Common myeloid progenitor, CD34-positive (primary cell): ENCODE results near the gene PEMT.
"Not testable (repeated sequence)": the region's sequence is repeated elsewhere in the genome, so short reads cannot be mapped to it uniquely, and the experiment has no call there.

Experiments
- CTCF ChIA-PET: fragments of 350-600 bp; sonication (Branson Sonifier 250); formaldehyde crosslinking; loops from one replicate; lab custom pipeline; 2021; ENCODE audit warnings: antibody characterized with exemption; lab: Charles Lee
- POLR2A ChIA-PET: fragments of 350-600 bp; sonication (Branson Sonifier 250); formaldehyde crosslinking; loops from one replicate; lab custom pipeline; 2021; ENCODE audit warnings: antibody characterized with exemption; lab: Charles Lee
- DNase-seq, 3 donors: peaks; one replicate each; pipeline versions ENCODE4 v3.0.0 to v3.0.0-alpha.2; 2013
- H3K27ac ChIP-seq, 2 experiments: 1 replicate in 1 of 2; 2 replicates in 1 of 2; pipeline ENCODE4 v1.7.0; 2013; ENCODE audit warnings: inconsistent platforms in 2 of 2, low read length in 2 of 2, mild to moderate bottlenecking in 2 of 2, low read depth in 1 of 2, moderate library complexity in 1 of 2; ENCODE audit not compliant: severe bottlenecking in 2 of 2, insufficient read depth in 1 of 2, poor library complexity in 1 of 2
- H3K27me3 ChIP-seq, 5 experiments: replicated peaks in 2 of 5; 1 replicate in 3 of 5; 2 replicates in 2 of 5; pipeline versions ENCODE4 v1.6.1 to v1.7.0; 2013; ENCODE audit warnings: low read length in 4 of 5, mild to moderate bottlenecking in 2 of 5, moderate library complexity in 2 of 5, inconsistent platforms in 1 of 5; ENCODE audit not compliant: insufficient read depth in 5 of 5, control insufficient read depth in 4 of 5
- H3K36me3 ChIP-seq, 4 experiments: 1 replicate in 2 of 4; 2 replicates in 2 of 4; pipeline versions ENCODE4 v1.6.1 to v1.7.0; 2013; ENCODE audit warnings: low read length in 3 of 4, control low read depth in 1 of 4, mild to moderate bottlenecking in 1 of 4; ENCODE audit not compliant: control insufficient read depth in 4 of 4, insufficient read depth in 4 of 4
- H3K4me1 ChIP-seq, 4 experiments: 1 replicate in 3 of 4; 2 replicates in 1 of 4; pipeline versions ENCODE4 v1.6.1 to v1.7.1; 2013; ENCODE audit warnings: low read length in 3 of 4, mild to moderate bottlenecking in 3 of 4, control low read depth in 1 of 4, inconsistent platforms in 1 of 4, moderate library complexity in 1 of 4; ENCODE audit not compliant: control insufficient read depth in 4 of 4, insufficient read depth in 4 of 4; ENCODE audit errors: control extremely low read depth in 1 of 4
- H3K4me3 ChIP-seq, 7 experiments: 1 replicate in 4 of 7; 2 replicates in 3 of 7; pipeline versions ENCODE4 v1.5.1 to v1.7.0; 2013; ENCODE audit warnings: mild to moderate bottlenecking in 7 of 7, low read length in 6 of 7, moderate library complexity in 6 of 7, inconsistent platforms in 2 of 7, low read depth in 2 of 7, control low read depth in 1 of 7; ENCODE audit not compliant: insufficient read depth in 4 of 7, control insufficient read depth in 1 of 7; ENCODE audit errors: extremely low read depth in 1 of 7
- H3K9me3 ChIP-seq, 5 experiments: 1 replicate in 4 of 5; 2 replicates in 1 of 5; pipeline versions ENCODE4 v1.6.1 to v1.7.1; 2013; ENCODE audit warnings: low read length in 4 of 5, mild to moderate bottlenecking in 2 of 5, inconsistent platforms in 1 of 5, low read depth in 1 of 5, moderate library complexity in 1 of 5; ENCODE audit not compliant: control insufficient read depth in 4 of 5, insufficient read depth in 2 of 5; ENCODE audit errors: control extremely low read depth in 1 of 5
- WGBS: methylation state at CpG from one replicate; pipeline ENCODE4 v1.1.5; 2013; ENCODE audit not compliant: insufficient coverage; 5-methylcytosine and 5-hydroxymethylcytosine counted together

The PEMT gene

DNA sequence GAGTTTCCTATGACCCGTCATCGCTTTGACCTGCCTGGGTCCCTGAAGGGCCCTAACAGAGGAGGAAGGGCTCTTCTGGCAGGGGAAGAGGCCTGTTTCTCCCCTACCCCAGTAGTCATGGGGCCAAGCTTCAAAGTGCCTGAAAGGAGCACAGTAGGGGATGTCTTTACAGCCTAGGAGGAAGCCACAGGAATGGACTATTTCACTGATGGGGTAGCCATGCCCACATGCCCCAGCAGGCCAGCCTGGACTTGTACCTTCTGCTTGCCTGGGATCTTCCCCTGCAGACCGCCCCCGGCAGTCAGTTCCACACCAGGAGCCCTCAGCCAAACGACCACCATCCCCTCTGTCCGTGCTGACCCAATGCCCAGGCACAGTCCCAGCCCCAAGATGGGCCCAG, 41.8 kb upstream of the PEMT start:
- H3K4me1 ChIP-seq = peaks cover 0 to 3% (median 0%) of the 10 kb centered on the region in 4 experiments
- H3K36me3 ChIP-seq = no peaks in the 10 kb centered on the region
- CTCF ChIA-PET = interaction anchor here (1.0 to 4.8 kb wide), 5 partner anchors 9 to 137 kb away, joined by 3 to 22 read pairs (median 4); no protein-coding TSS in a partner anchor
- H3K4me3 ChIP-seq = no peak overlapping the region
- 98% methylated on average over 6 of the region's 6 CpGs for WGBS
- DNase-seq = no peak
- H3K27me3 ChIP-seq = no peaks in the 10 kb centered on the region
- POLR2A ChIA-PET = no interaction called here
- H3K9me3 ChIP-seq = peaks cover 0 to 5% (median 0%) of the 10 kb centered on the region in 5 experiments
- no peak overlapping the region for H3K27ac ChIP-seq

DNA sequence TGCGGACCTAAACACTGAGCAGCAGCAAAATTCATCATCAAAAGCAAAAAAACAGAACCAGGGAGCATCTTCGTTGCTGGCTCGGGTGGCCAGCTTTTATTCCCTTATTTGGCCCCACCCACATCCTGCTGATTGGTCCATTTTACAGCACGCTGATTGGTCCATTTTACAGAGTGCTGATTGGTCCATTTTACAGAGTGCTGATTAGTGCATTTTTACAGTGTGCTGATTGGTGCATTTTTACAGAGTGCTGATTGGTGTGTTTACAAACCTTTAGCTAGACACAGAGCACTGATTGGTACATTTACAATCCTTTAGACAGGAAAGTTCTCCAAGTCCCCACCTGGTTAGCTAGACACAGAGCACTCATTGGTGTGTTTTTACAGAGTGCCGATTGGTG, 41.2 kb upstream of the PEMT start:
- H3K27ac ChIP-seq, H3K9me3 ChIP-seq, H3K27me3 ChIP-seq, H3K4me3 ChIP-seq, POLR2A ChIA-PET, H3K4me1 ChIP-seq, H3K36me3 ChIP-seq: not testable (repeated sequence)
- 93% methylated on average over 5 of the region's 5 CpGs for WGBS
- DNase-seq = peak in 2 of 3 donors; percentile 17 to 23
- CTCF ChIA-PET = interaction anchor here (1.0 to 4.8 kb wide), 5 partner anchors 9 to 136 kb away, joined by 3 to 22 read pairs (median 4); no protein-coding TSS in a partner anchor

DNA sequence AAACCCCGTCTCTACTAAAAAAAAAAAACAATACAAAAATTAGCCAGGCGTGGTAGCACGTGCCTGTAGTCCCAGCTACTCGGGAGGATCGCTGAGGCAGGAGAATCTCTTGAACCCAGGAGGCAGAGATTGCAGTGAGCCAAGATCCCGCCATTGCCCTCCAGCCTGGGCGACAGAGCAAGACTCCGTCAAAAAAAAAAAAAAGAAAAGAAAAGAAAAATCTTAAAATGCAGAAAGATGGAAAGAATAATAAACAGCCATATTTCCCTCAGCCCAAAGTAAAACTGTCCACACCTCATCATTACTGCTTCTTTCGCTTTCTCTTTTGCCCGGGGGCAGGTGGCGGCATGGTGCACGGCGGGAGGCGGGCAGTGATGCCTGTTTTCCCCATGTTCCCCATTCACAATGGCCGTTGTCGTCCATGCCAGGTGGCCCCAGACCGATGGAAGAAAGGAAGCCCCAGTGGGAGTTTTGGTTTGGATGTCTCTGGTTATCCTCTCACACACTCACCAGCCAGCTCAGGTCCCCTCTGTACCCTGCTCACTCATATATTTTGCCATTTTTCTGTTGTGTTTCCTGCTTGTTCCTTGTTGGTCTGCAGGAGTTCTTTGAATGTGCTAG, 37.0 kb upstream of the PEMT start:
- Histone ChIP-seq H3K27me3 (no peaks in the 10 kb centered on the region), H3K27ac (no peak overlapping the region), H3K4me1 (peaks cover 0 to 3% (median 0%) of the 10 kb centered on the region in 4 experiments), H3K36me3 (no peaks in the 10 kb centered on the region), H3K4me3 (peak overlapping the region in 4 of 7 experiments; percentile 27 to 73 (median 58)), H3K9me3 (no peaks in the 10 kb centered on the region)
- CTCF ChIA-PET = interaction anchor here (1.0 kb wide), 1 partner anchor 14 kb away, joined by 3 read pairs; no protein-coding TSS in a partner anchor
- peak; percentile 31 to 68 (median 56) for DNase-seq
- WGBS = 40% methylated on average over 1 of the region's 17 CpGs
- POLR2A ChIA-PET = no interaction called here

DNA sequence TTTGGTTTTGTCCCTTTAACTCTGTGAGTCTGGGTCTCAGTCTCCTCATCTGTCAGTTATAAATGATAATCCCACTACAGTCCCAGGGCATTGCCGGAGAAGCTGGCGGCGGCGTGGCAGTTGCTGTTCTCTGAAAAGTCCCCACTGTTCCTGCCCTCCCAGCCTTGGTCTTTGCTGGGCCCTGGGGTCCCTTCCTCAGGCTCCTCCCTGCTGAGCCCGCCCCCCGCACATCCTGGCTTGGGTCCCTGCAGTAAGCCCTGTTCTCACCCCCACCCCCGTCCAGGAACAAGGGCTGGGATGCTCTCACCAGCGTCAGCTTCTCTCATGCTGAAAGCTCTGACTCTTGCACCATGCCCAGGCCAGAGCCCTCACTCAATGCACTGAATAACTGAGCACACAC, 35.3 kb upstream of the PEMT start:
- WGBS = 95% methylated on average over 8 of the region's 8 CpGs
- H3K36me3 ChIP-seq = no peaks in the 10 kb centered on the region
- POLR2A ChIA-PET = no interaction called here
- no peak overlapping the region for H3K27ac ChIP-seq
- H3K4me1 ChIP-seq = peaks cover 0 to 4% (median 2%) of the 10 kb centered on the region in 4 experiments
- H3K4me3 ChIP-seq = no peak overlapping the region
- no peaks in the 10 kb centered on the region for H3K9me3 ChIP-seq
- CTCF ChIA-PET = interaction anchor here (1.5 kb wide), 1 partner anchor 36 kb away, joined by 8 read pairs; no protein-coding TSS in a partner anchor
- H3K27me3 ChIP-seq = no peaks in the 10 kb centered on the region
- DNase-seq = no peak

DNA sequence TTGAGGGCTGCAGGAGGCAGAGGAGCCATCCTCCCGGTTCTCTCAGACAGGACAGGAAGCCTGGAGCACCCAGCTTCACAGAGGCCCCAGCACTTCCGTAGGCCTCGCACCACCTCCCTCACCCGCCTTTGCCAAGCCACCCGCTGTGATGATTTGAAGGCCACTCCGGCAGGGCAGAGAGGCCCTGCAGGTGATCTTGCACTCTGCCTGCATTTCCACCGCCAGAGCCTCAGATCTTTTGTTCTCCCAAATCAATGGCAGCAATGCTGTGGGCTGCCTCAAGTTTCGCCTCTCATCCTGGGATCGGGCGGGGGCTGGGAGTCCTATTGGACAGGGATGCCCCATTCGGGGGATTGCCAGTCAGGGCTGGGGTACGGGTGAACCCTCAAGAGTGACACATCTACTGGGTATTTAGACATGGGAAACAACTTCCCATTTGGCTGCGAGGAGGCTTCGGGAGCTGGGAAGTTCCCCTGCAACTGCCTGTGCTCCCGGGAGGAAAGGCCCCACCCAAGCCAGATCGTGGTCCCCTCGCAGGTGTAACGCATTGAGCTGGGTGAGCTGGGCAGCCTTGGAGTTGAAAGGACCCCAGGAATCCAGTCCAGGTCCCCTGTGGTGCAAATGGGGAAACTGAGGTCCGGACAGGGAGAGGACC, 34.8 kb upstream of the PEMT start:
- no peaks in the 10 kb centered on the region for H3K36me3 ChIP-seq
- no peak overlapping the region for H3K27ac ChIP-seq
- no peak for DNase-seq
- ChIA-PET CTCF (interaction anchor here (1.5 kb wide), 1 partner anchor 36 kb away, joined by 8 read pairs; no protein-coding TSS in a partner anchor), POLR2A (no interaction called here)
- no peaks in the 10 kb centered on the region for H3K27me3 ChIP-seq
- H3K4me3 ChIP-seq = no peak overlapping the region
- 94% methylated on average over 17 of the region's 19 CpGs for WGBS
- H3K4me1 ChIP-seq = peaks cover 0 to 8% (median 4%) of the 10 kb centered on the region in 4 experiments
- no peaks in the 10 kb centered on the region for H3K9me3 ChIP-seq

DNA sequence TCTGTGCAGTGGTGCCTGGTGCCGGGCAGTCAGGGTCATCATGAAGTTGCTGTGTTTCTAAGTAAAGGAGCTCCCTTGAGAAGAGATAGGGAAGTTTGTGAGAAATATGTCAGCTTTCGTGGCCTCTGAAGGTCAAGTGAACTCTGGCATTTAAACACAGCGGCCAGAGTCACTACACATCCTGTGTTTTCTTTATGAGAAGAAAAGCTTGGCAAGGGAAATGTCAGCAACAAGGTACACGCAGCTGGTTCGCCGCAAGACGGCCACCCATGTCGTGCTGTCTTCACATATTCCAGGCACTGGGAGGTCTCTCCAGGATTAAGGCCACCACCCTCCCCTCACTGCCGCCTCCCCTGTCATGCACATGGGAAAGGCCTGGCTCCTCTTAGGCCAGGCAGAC, 33.2 kb upstream of the PEMT start:
- no peaks in the 10 kb centered on the region for H3K36me3 ChIP-seq
- H3K27me3 ChIP-seq = no peaks in the 10 kb centered on the region
- WGBS = 99% methylated on average over 9 of the region's 9 CpGs
- H3K9me3 ChIP-seq = no peaks in the 10 kb centered on the region
- H3K4me1 ChIP-seq = peaks cover 0 to 8% (median 4%) of the 10 kb centered on the region in 4 experiments
- CTCF ChIA-PET = interaction anchor here (1.6 kb wide), 1 partner anchor 12 kb away, joined by 3 read pairs; no protein-coding TSS in a partner anchor
- H3K27ac ChIP-seq = no peak overlapping the region
- POLR2A ChIA-PET = no interaction called here
- no peak for DNase-seq
- no peak overlapping the region for H3K4me3 ChIP-seq

DNA sequence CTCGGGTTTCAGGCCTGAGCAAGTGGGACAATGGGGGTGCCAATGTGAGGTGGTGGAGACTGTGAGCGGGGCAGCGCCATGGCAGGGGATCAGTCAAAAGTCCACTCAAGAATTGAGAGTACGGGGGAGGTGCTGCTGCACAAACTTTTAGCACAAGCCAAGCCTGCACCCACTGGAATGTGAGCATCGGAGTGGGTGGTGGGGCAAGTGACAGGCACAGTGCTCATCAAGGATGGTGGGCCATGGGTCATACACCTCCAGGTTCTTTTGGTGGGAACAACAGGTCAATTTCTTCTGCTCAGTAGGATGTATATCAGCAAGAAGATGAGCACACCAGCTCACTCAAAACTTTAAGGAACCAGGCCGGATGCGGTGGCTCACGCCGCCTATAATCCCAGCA, 32.4 kb upstream of the PEMT start:
- DNase-seq = no peak
- ChIA-PET POLR2A (no interaction called here), CTCF (interaction anchor here (1.6 kb wide), 1 partner anchor 11 kb away, joined by 3 read pairs; no protein-coding TSS in a partner anchor)
- no peak overlapping the region for H3K27ac ChIP-seq
- H3K36me3 ChIP-seq = no peaks in the 10 kb centered on the region
- H3K27me3 ChIP-seq = no peaks in the 10 kb centered on the region
- 100% methylated on average over 5 of the region's 9 CpGs for WGBS
- no peak overlapping the region for H3K4me3 ChIP-seq
- H3K4me1 ChIP-seq = peaks cover 0 to 8% (median 4%) of the 10 kb centered on the region in 4 experiments
- H3K9me3 ChIP-seq = no peaks in the 10 kb centered on the region
